ENCODE results near the gene C3orf20. TPM values are rescaled to one million over a fixed set of nuclear protein-coding genes. Genes with fewer than 3 reads are reported as not detected.
A peak's percentile ranks its signal among the peaks of the same experiment; 100 is the strongest.

C3orf20 gene
- total RNA-seq, 1 experiment from 2014 or later, result not detected

GRCh38 chr3:14780927-14781507 is 106.1 kb downstream of the C3orf20 start:
- intact Hi-C loops (cut with micrococcal nuclease), result loop anchor here (1.0 to 5.0 kb wide), 3 partner anchors 108 to 579 kb away; no protein-coding TSS in a partner anchor
- no peak for TF ChIP-seq EZH2phosphoT487 (IDR thresholded peaks at IDR 0.05; ENCODE audit: borderline replicate concordance, low read length)
- no peak for TF ChIP-seq EZH2 (IDR thresholded peaks at IDR 0.05; ENCODE audit: low read length, unreplicated experiment)
- TF ChIP-seq CTCF (conservative IDR thresholded peaks at IDR 0.05; ENCODE audit: low read depth, low read length), result peak; percentile 95

GRCh38 chr3:14783480-14784086 is 108.6 kb downstream of the C3orf20 start:
- ChIA-PET POLR2A (ENCODE audit: unreplicated experiment) (no interaction called here), CTCF (no interaction called here)
- Histone ChIP-seq H4K20me1 (ENCODE audit: low read length) (no peaks in the 10 kb centered on the region), H3K27me3 (ENCODE audit: low read length) (0 out of 2 replicates have a peak, but pooled peaks cover 10% of the 10 kb centered on the region), H3F3A (ENCODE audit: low read length, unreplicated experiment) (no peaks in the 10 kb centered on the region), H3K4me1 (ENCODE audit: insufficient read depth, low read length) (no peaks in the 10 kb centered on the region), H3K4me2 (ENCODE audit: low read length) (no peak overlapping the region), H3K79me2 (ENCODE audit: low read length) (no peaks in the 10 kb centered on the region), H3K9me2 (replicated peaks; ENCODE audit: low read length) (no peaks in the 10 kb centered on the region), H3K36me3 (ENCODE audit: low read depth, low read length) (no peaks in the 10 kb centered on the region), H3K4me3 (ENCODE audit: low read length) (no peak overlapping the region), H2AFZ (ENCODE audit: low read length) (no peak overlapping the region), H3K9me3 (ENCODE audit: low read length) (peaks cover 6% of the 10 kb centered on the region; the same call in 1 of the 2 replicates), H3K27ac (ENCODE audit: low read length) (no peak overlapping the region), H3K9ac (ENCODE audit: low read length) (no peak overlapping the region)
- DNase-seq, result no peak
- no peak for ATAC-seq
- no peak for TF ChIP-seq CTCF (conservative IDR thresholded peaks at IDR 0.05; ENCODE audit: low read depth, low read length)
- TF ChIP-seq EZH2 (IDR thresholded peaks at IDR 0.05; ENCODE audit: low read length, unreplicated experiment), result no peak
- no peak for TF ChIP-seq EZH2phosphoT487 (IDR thresholded peaks at IDR 0.05; ENCODE audit: borderline replicate concordance, low read length)
- intact Hi-C loops (cut with micrococcal nuclease), result loop anchor here (5.0 kb wide), 1 partner anchor 581 kb away; no protein-coding TSS in a partner anchor
- no TSS peak for BruUV-seq (replicated peaks)

More at GRCh38 chr3:14780927-14781507, 106.1 kb downstream of the C3orf20 start:
- peak; percentile 99 for ATAC-seq
- ChIA-PET CTCF (interaction anchor here (0.6 to 2.4 kb wide), 16 partner anchors 10 to 578 kb away, joined by 3 to 36 read pairs (median 4); partner anchors contain the start of gene CCDC174), POLR2A (ENCODE audit: unreplicated experiment) (no interaction called here)
- H3K36me3 ChIP-seq (ENCODE audit: low read depth, low read length), result no peaks in the 10 kb centered on the region
- no peak overlapping the region for H3K9ac ChIP-seq (ENCODE audit: low read length)
- H3K27ac ChIP-seq (ENCODE audit: low read length), result no peak overlapping the region
- no peaks in the 10 kb centered on the region for H3K4me1 ChIP-seq (ENCODE audit: insufficient read depth, low read length)
- no peaks in the 10 kb centered on the region for H4K20me1 ChIP-seq (ENCODE audit: low read length)
- no peaks in the 10 kb centered on the region for H3K79me2 ChIP-seq (ENCODE audit: low read length)
- H3K4me2 ChIP-seq (ENCODE audit: low read length), result no peak overlapping the region; the same call in 1 of the 2 replicates
- no peak overlapping the region for H2AFZ ChIP-seq (ENCODE audit: low read length)
- H3K9me3 ChIP-seq (ENCODE audit: low read length), result peaks cover 6% of the 10 kb centered on the region; the same call in 1 of the 2 replicates
- no TSS peak for BruUV-seq (replicated peaks)
- peak; percentile 74 for DNase-seq
- H3K9me2 ChIP-seq (replicated peaks; ENCODE audit: low read length), result no peaks in the 10 kb centered on the region
- no peak overlapping the region for H3K4me3 ChIP-seq (ENCODE audit: low read length)
- no peaks in the 10 kb centered on the region for H3K27me3 ChIP-seq (ENCODE audit: low read length)
- no peaks in the 10 kb centered on the region for H3F3A ChIP-seq (ENCODE audit: low read length, unreplicated experiment)

Measured in PC-3 (cell line).